ENCODE results near the gene FBXL17. TPM values are rescaled to one million over a fixed set of nuclear protein-coding genes. Genes with fewer than 3 reads are reported as not detected.

Gene FBXL17
- polyA plus RNA-seq, 2 of the 4 experiments (the other 2 are of a cell fraction): 8.7 to 9.1 TPM

GRCh38 chr5:107949688-107950341 is 432.1 kb downstream of the FBXL17 start (continued):
- TF ChIP-seq NR3C1 (IDR thresholded peaks at IDR 0.05): no peak
- no peak for TF ChIP-seq FOSL2 (IDR thresholded peaks at IDR 0.05)
- no peak for TF ChIP-seq FOSL2 (CRISPR knock-in tag; IDR thresholded peaks at IDR 0.05)
- no peak for TF ChIP-seq MAZ (IDR thresholded peaks at IDR 0.05; ENCODE audit: borderline replicate concordance, low read depth, low read length)
- no peak for TF ChIP-seq ZNF302 (CRISPR knock-in tag; IDR thresholded peaks at IDR 0.05)
- no peak for TF ChIP-seq SMC3 (IDR thresholded peaks at IDR 0.05)
- TF ChIP-seq FOSB (CRISPR knock-in tag; IDR thresholded peaks at IDR 0.05): no peak
- no peak for TF ChIP-seq MAX (IDR thresholded peaks at IDR 0.05)
- TF ChIP-seq NFE2L2 (conservative IDR thresholded peaks at IDR 0.05; ENCODE audit: low read length): no peak
- no peak for TF ChIP-seq CHD4 (IDR thresholded peaks at IDR 0.05; ENCODE audit: borderline replicate concordance)

GRCh38 chr5:107948377-107948776 is 433.5 kb downstream of the FBXL17 start:
- Histone ChIP-seq H3K27ac (no peak overlapping the region), H3K4me1 (no peaks in the 10 kb centered on the region), H3K4me3 (no peak overlapping the region), H3K9me3 (no peaks in the 10 kb centered on the region), H3K4me2 (no peak overlapping the region)
- no peak for ATAC-seq
- no peak for FAIRE-seq
- TF ChIP-seq CHD2 (IDR thresholded peaks at IDR 0.05; ENCODE audit: low read length, partially characterized antibody): no peak
- TF ChIP-seq RNF2 (IDR thresholded peaks at IDR 0.05; ENCODE audit: borderline replicate concordance, low read depth): no peak
- no peak for TF ChIP-seq PBX3 (IDR thresholded peaks at IDR 0.05)
- no peak for TF ChIP-seq FOSL2 (IDR thresholded peaks at IDR 0.05)
- TF ChIP-seq FOSL2 (CRISPR knock-in tag; IDR thresholded peaks at IDR 0.05): no peak
- TF ChIP-seq POLR2A (IDR thresholded peaks at IDR 0.05; ENCODE audit: low read length): no peak
- TF ChIP-seq TFCP2L1 (CRISPR knock-in tag; IDR thresholded peaks at IDR 0.05): no peak
- no peak for TF ChIP-seq JUN (IDR thresholded peaks at IDR 0.05)
- TF ChIP-seq EHF (CRISPR knock-in tag; IDR thresholded peaks at IDR 0.05): no peak
- no peak for TF ChIP-seq SMC3 (IDR thresholded peaks at IDR 0.05)
- WGBS (ENCODE audit: missing lambda C conversion rate): 55% methylated on average over 1 of the region's 1 CpG
- no peak for DNase-seq (ENCODE audit: low read depth in 1 of 2, low spot score in 1 of 2)
- ChIA-PET CTCF (interaction anchor here (0.6 kb wide), 1 partner anchor 120 kb away, joined by 3 read pairs; no protein-coding TSS in a partner anchor), POLR2A (no interaction called here)

- no peak for TF ChIP-seq CBX2 (IDR thresholded peaks at IDR 0.05; ENCODE audit: borderline replicate concordance, low read depth)
- TF ChIP-seq BHLHE40 (IDR thresholded peaks at IDR 0.05; ENCODE audit: low read depth, low read length): no peak
- no peak for TF ChIP-seq ZC3H11A (IDR thresholded peaks at IDR 0.05)
- FAIRE-seq (no peak), DNase-seq (ENCODE audit: low read depth in 1 of 2, low spot score in 1 of 2) (no peak), ATAC-seq (no peak)
- Histone ChIP-seq H3K4me1 (no peaks in the 10 kb centered on the region), H3K27ac (no peak overlapping the region), H3K9me3 (no peaks in the 10 kb centered on the region), H3K4me3 (no peak overlapping the region), H3K4me2 (no peak overlapping the region)
- 77% methylated on average over 2 of the region's 2 CpGs for WGBS (ENCODE audit: missing lambda C conversion rate)
- ChIA-PET POLR2A (no interaction called here), CTCF (no interaction called here)
Measured at GRCh38 chr5:107945061-107945460, 436.8 kb downstream of the FBXL17 start.

- no peak for DNase-seq (ENCODE audit: low read depth in 1 of 2, low spot score in 1 of 2)
- TF ChIP-seq HOXB13 (CRISPR knock-in tag; IDR thresholded peaks at IDR 0.05; ENCODE audit: low read depth) (no peak), CTCF (IDR thresholded peaks at IDR 0.05) (no peak), CEBPB (IDR thresholded peaks at IDR 0.05) (no peak), ELK1 (IDR thresholded peaks at IDR 0.05; ENCODE audit: low read depth, low read length) (no peak), CHD4 (IDR thresholded peaks at IDR 0.05; ENCODE audit: borderline replicate concordance) (no peak), HEYL (CRISPR knock-in tag; IDR thresholded peaks at IDR 0.05) (no peak), JUNB (IDR thresholded peaks at IDR 0.05) (no peak), MAZ (IDR thresholded peaks at IDR 0.05; ENCODE audit: borderline replicate concordance, low read depth, low read length) (no peak), MAFK (IDR thresholded peaks at IDR 0.05; ENCODE audit: partially characterized antibody) (no peak), ZC3H11A (IDR thresholded peaks at IDR 0.05) (no peak), HDAC2 (IDR thresholded peaks at IDR 0.05) (no peak), ZNF302 (CRISPR knock-in tag; IDR thresholded peaks at IDR 0.05) (no peak), NFE2L2 (conservative IDR thresholded peaks at IDR 0.05; ENCODE audit: low read length) (no peak), EP300 (IDR thresholded peaks at IDR 0.05) (no peak), HES2 (IDR thresholded peaks at IDR 0.05) (no peak), NPAS2 (CRISPR knock-in tag; IDR thresholded peaks at IDR 0.05; ENCODE audit: borderline replicate concordance) (no peak)
- Histone ChIP-seq H3K9me3 (no peaks in the 10 kb centered on the region), H3K4me1 (no peaks in the 10 kb centered on the region), H3K27ac (no peak overlapping the region), H3K4me3 (no peak overlapping the region), H3K4me2 (no peak overlapping the region)
- ATAC-seq: no peak
- CTCF ChIA-PET: no interaction called here
- FAIRE-seq: no peak
- POLR2A ChIA-PET: no interaction called here
Measured at GRCh38 chr5:107943923-107944322, 438.0 kb downstream of the FBXL17 start.

Data from A549 (cell line).